ENCODE measurements around the gene RGS7.
A peak's percentile ranks its signal among the peaks of the same experiment; 100 is the strongest.

The RGS7 gene

GRCh38 chr1:241357366-241358340 is 648 bp upstream of the RGS7 start:
- DNase-seq (ENCODE audit: extremely low read depth, low read depth): no peak
- H3K4me3 ChIP-seq (replicated peaks; ENCODE audit: low read depth, low read length): peak overlapping the region; percentile 40
- TF ChIP-seq CTCF (IDR thresholded peaks at IDR 0.05; ENCODE audit: low read depth, low read length, missing control alignments): no peak

- no peak for TF ChIP-seq CTCF (IDR thresholded peaks at IDR 0.05; ENCODE audit: low read depth, low read length, missing control alignments)
- H3K4me3 ChIP-seq (replicated peaks; ENCODE audit: low read depth, low read length): no peak overlapping the region
- DNase-seq (ENCODE audit: extremely low read depth, low read depth): no peak
Measured at GRCh38 chr1:241356187-241356518, 852 bp downstream of the RGS7 start.

GRCh38 chr1:241355311-241356010 is 1.5 kb downstream of the RGS7 start:
- H3K4me3 ChIP-seq (replicated peaks; ENCODE audit: low read depth, low read length): no peak overlapping the region
- TF ChIP-seq CTCF (IDR thresholded peaks at IDR 0.05; ENCODE audit: low read depth, low read length, missing control alignments): no peak
- DNase-seq (ENCODE audit: extremely low read depth, low read depth): no peak

- no peak overlapping the region for H3K4me3 ChIP-seq (replicated peaks; ENCODE audit: low read depth, low read length)
- no peak for TF ChIP-seq CTCF (IDR thresholded peaks at IDR 0.05; ENCODE audit: low read depth, low read length, missing control alignments)
- DNase-seq (ENCODE audit: extremely low read depth, low read depth): no peak
Measured at GRCh38 chr1:241352401-241352800, 4.6 kb downstream of the RGS7 start.

GRCh38 chr1:241351841-241352240 is 5.2 kb downstream of the RGS7 start:
- TF ChIP-seq CTCF (IDR thresholded peaks at IDR 0.05; ENCODE audit: low read depth, low read length, missing control alignments): no peak
- DNase-seq (ENCODE audit: extremely low read depth, low read depth): no peak
- H3K4me3 ChIP-seq (replicated peaks; ENCODE audit: low read depth, low read length): no peak overlapping the region

- DNase-seq (ENCODE audit: extremely low read depth, low read depth): no peak
- H3K4me3 ChIP-seq (replicated peaks; ENCODE audit: low read depth, low read length): no peak overlapping the region
- TF ChIP-seq CTCF (IDR thresholded peaks at IDR 0.05; ENCODE audit: low read depth, low read length, missing control alignments): no peak
Measured at GRCh38 chr1:241343956-241344355, 13.0 kb downstream of the RGS7 start.

Measured in HFF-Myc (cell line).